Keratinocyte (primary cell): ENCODE results near the gene SCO1. TPM values are rescaled to one million over a fixed set of nuclear protein-coding genes. Genes with fewer than 3 reads are reported as not detected.

Experiments
- DNase-seq: peaks from one replicate; pipeline ENCODE4 v3.0.0-alpha.2; 2011; ENCODE audit warnings: low read depth, missing footprints, low spot score
- FAIRE-seq: peaks from 2 replicates; lab custom pipeline; 2011; peaks lifted over from hg19 to GRCh38; lab: Jason Lieb, UNC
- H2AFZ ChIP-seq: 2 replicates; pipeline ENCODE4 v1.6.0; 2012; ENCODE audit warnings: low read length, control low read depth, inconsistent platforms; ENCODE audit not compliant: control insufficient read depth
- H3K27ac ChIP-seq: 2 replicates; pipeline ENCODE4 v1.5.1; 2011; ENCODE audit warnings: low read length; ENCODE audit not compliant: control insufficient read depth, insufficient read depth
- H3K27me3 ChIP-seq: 3 replicates; pipeline ENCODE4 v1.6.0; 2011; ENCODE audit warnings: low read length; ENCODE audit not compliant: control insufficient read depth, insufficient read depth; ENCODE audit errors: extremely low read depth
- H3K36me3 ChIP-seq, 2 experiments: 2 replicates in 1 of 2; 3 replicates in 1 of 2; pipeline ENCODE4 v1.5.1; 2011; ENCODE audit warnings: low read length in 2 of 2, mild to moderate bottlenecking in 1 of 2; ENCODE audit not compliant: control insufficient read depth in 2 of 2, insufficient read depth in 2 of 2; ENCODE audit errors: extremely low read depth in 1 of 2
- H3K4me1 ChIP-seq: 3 replicates; pipeline ENCODE4 v1.5.1; 2011; ENCODE audit warnings: low read length; ENCODE audit not compliant: control insufficient read depth, insufficient read depth; ENCODE audit errors: extremely low read depth
- H3K4me2 ChIP-seq: 3 replicates; pipeline ENCODE4 v1.6.0; 2011; ENCODE audit warnings: low read depth, low read length; ENCODE audit not compliant: control insufficient read depth, insufficient read depth; ENCODE audit errors: extremely low read depth
- H3K4me3 ChIP-seq, 3 experiments: fragments of 200-600 bp in 1 of 3; sonication (generic) in 1 of 3; 2 replicates in 2 of 3; 3 replicates in 1 of 3; pipeline ENCODE4 v1.5.1; 2011 to 2016; ENCODE audit warnings: low read length in 3 of 3, mild to moderate bottlenecking in 3 of 3, control low read depth in 2 of 3, inconsistent platforms in 1 of 3, low read depth in 1 of 3, mixed read lengths in 1 of 3, mixed run types in 1 of 3, moderate library complexity in 1 of 3; ENCODE audit not compliant: control insufficient read depth in 2 of 3, insufficient read depth in 2 of 3; ENCODE audit errors: extremely low read depth in 1 of 3
- H3K79me2 ChIP-seq: 2 replicates; pipeline ENCODE4 v1.6.0; 2012; ENCODE audit warnings: low read length; ENCODE audit not compliant: control insufficient read depth, insufficient read depth
- H3K9ac ChIP-seq: 3 replicates; pipeline ENCODE4 v1.6.0; 2011; ENCODE audit warnings: low read length; ENCODE audit not compliant: control insufficient read depth, insufficient read depth; ENCODE audit errors: extremely low read depth
- H3K9me1 ChIP-seq: 3 replicates; pipeline ENCODE4 v1.6.0; 2011; ENCODE audit warnings: low read length; ENCODE audit not compliant: control insufficient read depth, insufficient read depth; ENCODE audit errors: extremely low read depth
- H3K9me3 ChIP-seq: 2 replicates; pipeline ENCODE4 v1.5.1; 2012; ENCODE audit warnings: low read depth, low read length; ENCODE audit not compliant: control insufficient read depth
- H4K20me1 ChIP-seq: 3 replicates; pipeline ENCODE4 v1.6.0; 2011; ENCODE audit warnings: low read length; ENCODE audit not compliant: control insufficient read depth, insufficient read depth; ENCODE audit errors: extremely low read depth
- CTCF ChIP-seq, 3 experiments: IDR thresholded peaks in 1 of 3; conservative IDR thresholded peaks in 1 of 3; optimal IDR thresholded peaks in 1 of 3; 2 replicates in 2 of 3; 3 replicates in 1 of 3; pipeline versions ENCODE3 to v1.5.1; 2011; ENCODE audit warnings: low read length in 3 of 3, mild to moderate bottlenecking in 3 of 3, moderate library complexity in 2 of 3, control low read depth in 1 of 3, inconsistent platforms in 1 of 3; ENCODE audit not compliant: insufficient read depth in 2 of 3; ENCODE audit errors: extremely low read depth in 1 of 3
- EZH2 ChIP-seq: IDR thresholded peaks from one replicate; pipeline ENCODE4 v1.6.1; 2012; ENCODE audit warnings: inconsistent platforms, mild to moderate bottlenecking, low read length, moderate library complexity
- dilution Hi-C: fragments of 300-500 bp; cut with MboI; formaldehyde crosslinking; loops from one replicate; pipeline ENCODE4 v1.7.0; 2020; ENCODE audit warnings: low sequenced_read_pairs; ENCODE audit not compliant: extremely low pct_ligation_motif_present
- polyA plus RNA-seq, 5 experiments: library from polyadenylated mRNA; depleted of rRNA in 3 of 5; stranded (reverse) in 3 of 5; stranded (forward) in 1 of 5; unstranded in 1 of 5; fragments of >200 nt; gene quantifications; 1 replicate in 1 of 5; 2 replicates in 3 of 5; 3 replicates in 1 of 5; pipeline versions ENCODE4 v1.2.1 to v1.2.3, GENCODE V29; 2011 to 2012; ENCODE audit warnings: missing spikeins in 2 of 5, low read depth in 1 of 5, low replicate concordance in 1 of 5

SCO1 gene
- polyA plus RNA-seq, 1 donor (not counting 4 experiments of a cell fraction or from before 2014, with no cell fraction given), result 28.3 TPM

- no peak overlapping the region for H3K4me2 ChIP-seq
- H3K79me2 ChIP-seq, result peaks cover 33% of the 10 kb centered on the region
- H3K9me1 ChIP-seq, result no peaks in the 10 kb centered on the region
- no peaks in the 10 kb centered on the region for H4K20me1 ChIP-seq
- peaks cover 5 to 7% of the 10 kb centered on the region in 2 experiments for H3K36me3 ChIP-seq
- H3K27me3 ChIP-seq, result no peaks in the 10 kb centered on the region
- H2AFZ ChIP-seq, result no peak overlapping the region
- H3K4me3 ChIP-seq, result no peak overlapping the region
- no peak overlapping the region for H3K9ac ChIP-seq
- H3K9me3 ChIP-seq, result no peaks in the 10 kb centered on the region
- dilution Hi-C loops, result no loop called here
- FAIRE-seq (no peak), DNase-seq (no peak)
- peaks cover 8% of the 10 kb centered on the region for H3K4me1 ChIP-seq
- no peak overlapping the region for H3K27ac ChIP-seq
- TF ChIP-seq EZH2 (no peak), CTCF (optimal IDR thresholded peaks at IDR 0.05 in 1 of 3, IDR thresholded peaks at IDR 0.05 in 1 of 3, conservative IDR thresholded peaks at IDR 0.05 in 1 of 3; ENCODE audit: extremely low read depth in 1 of 3, insufficient read depth in 2 of 3, low read length in 3 of 3) (no peak)
Observed at GRCh38 chr17:10702574-10702973, 5.2 kb upstream of the SCO1 start.

GRCh38 chr17:10699856-10700255, 2.5 kb upstream of the SCO1 start:
- Histone ChIP-seq H3K9me1 (no peaks in the 10 kb centered on the region), H2AFZ (no peak overlapping the region), H3K4me3 (no peak overlapping the region), H3K4me1 (peaks cover 19% of the 10 kb centered on the region), H3K4me2 (no peak overlapping the region), H3K9me3 (no peaks in the 10 kb centered on the region), H3K79me2 (peaks cover 58% of the 10 kb centered on the region), H4K20me1 (no peaks in the 10 kb centered on the region), H3K9ac (no peak overlapping the region), H3K36me3 (peaks cover 2 to 4% of the 10 kb centered on the region in 2 experiments), H3K27me3 (no peaks in the 10 kb centered on the region), H3K27ac (no peak overlapping the region)
- FAIRE-seq, result no peak
- no peak for TF ChIP-seq CTCF (optimal IDR thresholded peaks at IDR 0.05 in 1 of 3, IDR thresholded peaks at IDR 0.05 in 1 of 3, conservative IDR thresholded peaks at IDR 0.05 in 1 of 3; ENCODE audit: extremely low read depth in 1 of 3, insufficient read depth in 2 of 3, low read length in 3 of 3)
- TF ChIP-seq EZH2, result no peak
- dilution Hi-C loops, result no loop called here
- DNase-seq, result no peak
